GM12878 (cell line): ENCODE data around the gene SEMA6C. TPM values are rescaled to one million over a fixed set of nuclear protein-coding genes. Genes with fewer than 3 reads are reported as not detected.

Experiments used
- ATAC-seq: fragments of 200-7000 bp; cut with Tn5 transposase; 3 replicates; pipeline ENCODE4 v1.9.1; 2020; ENCODE audit warnings: mild to moderate bottlenecking, moderate library complexity
- BruUV-seq: library from RNA; stranded (reverse); fragments of 400-500 nt; replicated peaks from 2 replicates; lab custom pipeline; 2021; lab: Mats Ljungman, UMichigan
- CTCF ChIA-PET: fragments of 300-600 bp; sonication (Branson Sonifier 250); formaldehyde crosslinking; extraction: SDS; loops from one replicate; lab custom pipeline; 2021; ENCODE audit warnings: inconsistent platforms; lab: Yijun Ruan, JAX
- POLR2A ChIA-PET: fragments of 350-600 bp; formaldehyde crosslinking; extraction: SDS; loops from one replicate; lab custom pipeline; 2021; ENCODE audit warnings: inconsistent platforms; lab: Charles Lee
- RAD21 ChIA-PET: fragments of 300-600 bp; sonication (Branson Sonifier 250); formaldehyde crosslinking; loops from one replicate; lab custom pipeline; 2023; ENCODE audit warnings: antibody characterized with exemption; ENCODE audit not compliant: unreplicated experiment; lab: Charles Lee
- SMC1A ChIA-PET: fragments of 300-600 bp; sonication (Branson Sonifier 250); formaldehyde crosslinking; loops from one replicate; lab custom pipeline; 2023; ENCODE audit not compliant: unreplicated experiment, uncharacterized antibody; lab: Charles Lee
- DNase-seq: peaks from one replicate; pipeline ENCODE4 v3.0.0-alpha.2; 2011; ENCODE audit warnings: low read depth, low spot score
- FAIRE-seq: peaks from 3 replicates; lab custom pipeline; 2011; peaks lifted over from hg19 to GRCh38; lab: Jason Lieb, UNC
- H2AFZ ChIP-seq: 2 replicates; pipeline ENCODE4 v1.6.0; 2011; ENCODE audit warnings: low read depth, low read length, control low read depth; ENCODE audit not compliant: control insufficient read depth
- H3K27ac ChIP-seq: 2 replicates; pipeline ENCODE4 v1.5.1; 2011; ENCODE audit warnings: control low read depth; ENCODE audit not compliant: control insufficient read depth, insufficient read depth
- H3K27me3 ChIP-seq, 2 experiments: replicated peaks in 1 of 2; 2 replicates each; pipeline versions ENCODE4 v1.6.0 to v1.6.1; 2011; ENCODE audit warnings: low read length in 1 of 2; ENCODE audit not compliant: control insufficient read depth in 2 of 2, insufficient read depth in 2 of 2
- H3K36me3 ChIP-seq, 2 experiments: 2 replicates each; pipeline ENCODE4 v1.5.1; 2011; ENCODE audit warnings: low read length in 1 of 2; ENCODE audit not compliant: control insufficient read depth in 2 of 2, insufficient read depth in 2 of 2
- H3K4me1 ChIP-seq: 2 replicates; pipeline ENCODE4 v1.6.1; 2011; ENCODE audit warnings: mild to moderate bottlenecking, low read length, moderate library complexity, mixed read lengths; ENCODE audit not compliant: control insufficient read depth, insufficient read depth
- H3K4me2 ChIP-seq: 2 replicates; pipeline ENCODE4 v1.6.0; 2011; ENCODE audit warnings: control low read depth; ENCODE audit not compliant: control insufficient read depth, insufficient read depth
- H3K4me3 ChIP-seq: fragments of 200-600 bp; sonication (generic); 2 replicates; pipeline ENCODE4 v1.5.1; 2016
- H3K79me2 ChIP-seq: 2 replicates; pipeline ENCODE4 v1.6.0; 2011; ENCODE audit warnings: low read length; ENCODE audit not compliant: control insufficient read depth, insufficient read depth
- H3K9ac ChIP-seq: 2 replicates; pipeline ENCODE4 v1.8.0; 2011; ENCODE audit warnings: low read length, control low read depth, mixed read lengths; ENCODE audit not compliant: control insufficient read depth, insufficient read depth
- H3K9me3 ChIP-seq: replicated peaks from 3 replicates; pipeline ENCODE4 v1.5.1; 2011; ENCODE audit warnings: mild to moderate bottlenecking, low read length; ENCODE audit not compliant: control insufficient read depth, insufficient read depth
- H4K20me1 ChIP-seq: 2 replicates; pipeline ENCODE4 v1.6.0; 2011; ENCODE audit not compliant: control insufficient read depth, insufficient read depth
- DPF2 ChIP-seq: fragments of 450-650 bp; IDR thresholded peaks from 2 replicates; pipeline ENCODE4 v1.6.1; 2017; ENCODE audit warnings: mild to moderate bottlenecking
- EED ChIP-seq: sonication (generic); IDR thresholded peaks from 2 replicates; pipeline ENCODE4 v1.6.1; 2016; ENCODE audit warnings: antibody characterized with exemption, low read depth
- GATAD2B ChIP-seq: fragments of 450-650 bp; conservative IDR thresholded peaks from 2 replicates; pipeline ENCODE4 v1.6.1; 2017; ENCODE audit warnings: low read depth, mild to moderate bottlenecking, moderate library complexity
- IKZF1 ChIP-seq: fragments of 450-650 bp; conservative IDR thresholded peaks from 2 replicates; pipeline ENCODE4 v1.6.1; 2017; ENCODE audit warnings: antibody characterized with exemption, mild to moderate bottlenecking
- IKZF2 ChIP-seq, 2 experiments: fragments of 450-650 bp; IDR thresholded peaks; 2 replicates each; pipeline ENCODE4 v1.6.1; 2017; ENCODE audit warnings: mild to moderate bottlenecking in 2 of 2, moderate library complexity in 2 of 2
- KDM1A ChIP-seq: fragments of 200-600 bp; sonication (generic); IDR thresholded peaks from 2 replicates; pipeline ENCODE4 v1.6.1; 2016; ENCODE audit warnings: borderline replicate concordance
- MEF2B ChIP-seq: fragments of 450-650 bp; IDR thresholded peaks from 2 replicates; pipeline ENCODE4 v1.6.1; 2018; ENCODE audit warnings: mild to moderate bottlenecking, moderate library complexity; ENCODE audit not compliant: partially characterized antibody, poor library complexity, severe bottlenecking
- PML ChIP-seq: IDR thresholded peaks from 2 replicates; pipeline ENCODE4 v1.6.1; 2012; ENCODE audit warnings: low read length, inconsistent platforms
- SPI1 ChIP-seq: IDR thresholded peaks from 2 replicates; pipeline ENCODE4 v1.6.1; 2011; ENCODE audit warnings: low read depth, mild to moderate bottlenecking, low read length, moderate library complexity, borderline replicate concordance; ENCODE audit not compliant: insufficient read depth
- YY1 ChIP-seq: IDR thresholded peaks from 2 replicates; pipeline ENCODE4 v1.6.1; 2011; ENCODE audit warnings: low read depth, mild to moderate bottlenecking, low read length
- WGBS: methylation state at CpG from one replicate; pipeline ENCODE4 v1.1.6; 2016; ENCODE audit warnings: low lambda C conversion rate; ENCODE audit not compliant: insufficient replicate concordance, insufficient coverage; ENCODE audit errors: missing lambda C conversion rate; 5-methylcytosine and 5-hydroxymethylcytosine counted together
- in situ Hi-C: fragments of 300-500 bp; cut with MboI; formaldehyde crosslinking; loops from 9 replicates; pipeline ENCODE4 v1.14.3; 2018; ENCODE audit warnings: mixed read lengths
- intact Hi-C: fragments of 100-400 bp; cut with micrococcal nuclease; formaldehyde crosslinking; loops from one replicate; pipeline ENCODE4 v1.14.2; 2022; ENCODE audit not compliant: unreplicated experiment
- polyA plus RNA-seq, 11 experiments: library from polyadenylated mRNA; depleted of rRNA in 4 of 11; unstranded in 6 of 11; stranded (reverse) in 5 of 11; fragments of >200 nt; fragmentation: Nextera tagmentation in 4 of 11; fragmentation: Illumina TruSeq in 1 of 11; extraction: Ambion mirVana in 4 of 11; extraction: Trizol in 1 of 11; gene quantifications; 1 replicate in 1 of 11; 2 replicates in 10 of 11; pipeline versions ENCODE4 v1.2.1 to v1.2.3, GENCODE V29; 2011 to 2016; ENCODE audit warnings: inconsistent platforms in 2 of 11, missing spikeins in 2 of 11, low read depth in 1 of 11
- total RNA-seq, 4 experiments: library from RNA; depleted of rRNA in 3 of 4; stranded (reverse); fragments of >200 nt in 3 of 4; fragmentation: Illumina TruSeq in 1 of 4; extraction: Trizol in 1 of 4; gene quantifications; 2 replicates each; pipeline versions ENCODE4 v1.2.1 to v1.2.3, GENCODE V29; 2013 to 2021
- TF ChIP-seq, protein P1 (sequence below): fragments of 450-650 bp; IDR thresholded peaks from 2 replicates; pipeline ENCODE4 v1.6.1; 2017; ENCODE audit warnings: low read depth, mild to moderate bottlenecking, moderate library complexity

SEMA6C gene
- total and polyA plus RNA-seq, 10 of the 15 experiments (the other 5 are each of a cell fraction or from before 2014, with no cell fraction given): 0.13 to 2.2 (median 0.29) TPM; not detected in 1

DNA sequence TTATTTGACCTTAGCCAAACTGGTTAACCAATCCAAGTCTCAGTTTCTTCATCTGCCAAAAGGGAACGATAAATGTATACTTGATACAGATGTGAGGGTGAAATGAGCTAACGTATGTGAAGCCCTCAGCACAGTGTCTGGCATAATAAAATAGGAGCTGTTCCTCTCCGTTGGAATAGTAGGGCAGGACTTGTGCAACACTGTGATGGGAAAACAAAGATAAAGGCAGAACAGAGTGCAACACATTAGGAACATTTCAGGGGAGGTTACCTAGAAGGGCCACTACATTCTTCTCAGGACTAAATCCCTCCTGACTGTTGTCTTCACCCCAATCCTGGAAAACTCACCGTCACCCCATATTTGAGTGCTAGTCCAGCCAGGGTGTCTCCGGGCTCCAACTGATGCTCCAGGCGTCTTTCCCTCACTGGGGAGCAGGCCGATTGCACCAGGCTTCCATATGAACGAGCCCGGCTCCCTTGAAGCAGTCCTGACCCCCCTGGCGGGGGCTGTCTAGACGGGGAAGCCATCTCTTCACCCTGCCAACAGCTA, 18.4 kb upstream of the SEMA6C start:
- TSS peak; percentile 67 for BruUV-seq
- ATAC-seq (no peak), DNase-seq (no peak), FAIRE-seq (no peak)
- H3K27me3 ChIP-seq: no peaks in the 10 kb centered on the region
- H3K79me2 ChIP-seq: peaks cover 24% of the 10 kb centered on the region
- H3K9ac ChIP-seq: peak overlapping the region; percentile 98
- ChIA-PET SMC1A (interaction anchor here (0.6 to 1.2 kb wide), 2 partner anchors 8 to 542 kb away, joined by 5 to 6 read pairs; partner anchors contain the start of gene TNFAIP8L2), POLR2A (interaction anchor here (2.2 kb wide), 1 partner anchor 8 kb away, joined by 19 read pairs; the partner anchor contains the start of gene TNFAIP8L2), CTCF (interaction anchor here (1.4 to 2.3 kb wide), 3 partner anchors 8 to 65 kb away, joined by 6 to 12 read pairs (median 11); partner anchors contain the start of gene TNFAIP8L2), RAD21 (interaction anchor here (1.0 to 1.2 kb wide), 2 partner anchors 8 to 25 kb away, joined by 3 read pairs; partner anchors contain the start of genes TNFAIP8L2 and VPS72)
- in situ Hi-C loops: no loop called here
- peak overlapping the region; percentile 91 for H3K4me2 ChIP-seq
- peak overlapping the region; percentile 90 for H3K4me3 ChIP-seq
- H3K27ac ChIP-seq: peak overlapping the region; percentile 69; the same call in 1 of the 2 replicates
- H3K36me3 ChIP-seq: peaks cover 1 to 3% of the 10 kb centered on the region in 2 experiments; a peak in 2 of 4 replicates
- peak overlapping the region; percentile 30 for H2AFZ ChIP-seq
- no peaks in the 10 kb centered on the region for H3K9me3 ChIP-seq
- intact Hi-C loops: no loop called here
- TF ChIP-seq PML (0 out of 2 replicates have a peak, but pooled peaks have one; percentile 5), KDM1A (no peak)
- peaks cover 9% of the 10 kb centered on the region for H3K4me1 ChIP-seq
- 81% methylated on average over 11 of the region's 11 CpGs for WGBS
- no peaks in the 10 kb centered on the region for H4K20me1 ChIP-seq

DNA sequence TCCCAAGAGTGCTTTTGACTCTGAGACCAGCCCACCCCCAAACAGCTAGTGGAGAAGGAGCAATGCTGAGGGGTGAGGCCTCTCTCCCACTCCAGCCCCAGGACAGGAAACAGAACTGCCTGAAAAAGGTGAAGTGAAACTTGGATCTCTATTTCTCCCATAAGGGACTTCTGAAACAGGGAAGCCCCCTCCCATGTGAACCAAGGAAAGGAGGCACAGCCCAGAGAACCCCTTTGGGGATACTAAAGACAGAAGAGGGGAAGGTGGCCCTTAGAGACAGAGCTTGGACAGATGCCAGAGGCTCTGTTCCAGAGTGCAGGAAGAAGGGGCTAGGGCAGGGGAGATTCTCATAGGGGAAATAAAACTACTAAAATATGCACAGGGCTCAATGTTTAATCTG, 12.9 kb upstream of the SEMA6C start:
- in situ Hi-C loops (loop anchor here (5.0 kb wide), 2 partner anchors 62 to 137 kb away; no protein-coding TSS in a partner anchor), intact Hi-C loops (no loop called here)
- Histone ChIP-seq H3K4me2 (peak overlapping the region; percentile 31), H3K79me2 (peaks cover 20% of the 10 kb centered on the region), H3K36me3 (peaks cover 5 to 6% of the 10 kb centered on the region in 2 experiments), H3K27ac (peak overlapping the region; percentile 81), H4K20me1 (no peaks in the 10 kb centered on the region), H3K9me3 (no peaks in the 10 kb centered on the region), H2AFZ (no peak overlapping the region), H3K27me3 (no peaks in the 10 kb centered on the region), H3K4me3 (no peak overlapping the region), H3K4me1 (peaks cover 32% of the 10 kb centered on the region), H3K9ac (peak overlapping the region; percentile 26; the same call in 1 of the 2 replicates)
- TF ChIP-seq EED: peak; percentile 79
- TF ChIP-seq IKZF1: peak; percentile 84
- TF ChIP-seq IKZF2 (IDR thresholded peaks at IDR 0.05): peak; percentile 72 to 83
- TF ChIP-seq GATAD2B: 0 out of 2 replicates have a peak, but pooled peaks have one; percentile 17
- TF ChIP-seq SPI1: peak; percentile 84
- TF ChIP-seq MEF2B: peak; percentile 71
- no peak for TF ChIP-seq YY1
- TF ChIP-seq, protein P1, sequence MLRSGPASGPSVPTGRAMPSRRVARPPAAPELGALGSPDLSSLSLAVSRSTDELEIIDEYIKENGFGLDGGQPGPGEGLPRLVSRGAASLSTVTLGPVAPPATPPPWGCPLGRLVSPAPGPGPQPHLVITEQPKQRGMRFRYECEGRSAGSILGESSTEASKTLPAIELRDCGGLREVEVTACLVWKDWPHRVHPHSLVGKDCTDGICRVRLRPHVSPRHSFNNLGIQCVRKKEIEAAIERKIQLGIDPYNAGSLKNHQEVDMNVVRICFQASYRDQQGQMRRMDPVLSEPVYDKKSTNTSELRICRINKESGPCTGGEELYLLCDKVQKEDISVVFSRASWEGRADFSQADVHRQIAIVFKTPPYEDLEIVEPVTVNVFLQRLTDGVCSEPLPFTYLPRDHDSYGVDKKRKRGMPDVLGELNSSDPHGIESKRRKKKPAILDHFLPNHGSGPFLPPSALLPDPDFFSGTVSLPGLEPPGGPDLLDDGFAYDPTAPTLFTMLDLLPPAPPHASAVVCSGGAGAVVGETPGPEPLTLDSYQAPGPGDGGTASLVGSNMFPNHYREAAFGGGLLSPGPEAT: peak; percentile 58; the same call in 1 of the 2 replicates
- TF ChIP-seq DPF2: no peak
- DNase-seq (no peak), ATAC-seq (no peak), FAIRE-seq (no peak)
- CTCF ChIA-PET: interaction anchor here (1.0 to 8.4 kb wide), 3 partner anchors 60 to 136 kb away, joined by 3 to 353 read pairs (median 3); partner anchors contain the start of gene MLLT11
- SMC1A ChIA-PET: interaction anchor here (0.6 to 11.1 kb wide), 2 partner anchors 60 to 132 kb away, joined by 3 to 282 read pairs; no protein-coding TSS in a partner anchor
- POLR2A ChIA-PET: interaction anchor here (0.7 to 1.0 kb wide), 2 partner anchors 31 to 306 kb away, joined by 3 to 5 read pairs; partner anchors contain the start of gene VPS72
- RAD21 ChIA-PET: interaction anchor here (0.9 to 8.7 kb wide), 4 partner anchors 8 to 134 kb away, joined by 3 to 198 read pairs (median 12); partner anchors contain the start of gene VPS72
- BruUV-seq: no TSS peak
